HPDE6-E6E7 (cell line): ENCODE measurements around the gene PRR14L.
"Not testable (repeated sequence)": the region's sequence is repeated elsewhere in the genome, so short reads cannot be mapped to it uniquely, and the experiment has no call there.

Experiments used
- DNase-seq: peaks from one replicate; pipeline ENCODE4 v3.0.0; 2011; ENCODE audit warnings: missing footprints; ENCODE audit errors: extremely low spot score

PRR14L gene

GRCh38 chr22:31749636-31750364 is at the start of gene PRR14L:
Gene PRR14L (minus strand): TSS chr22:31750132. CDS start chr22:31738860, 11,272 bp downstream.
- DNase-seq, result peak; percentile 86

GRCh38 chr22:31799358-31799757 is 49.4 kb upstream of the PRR14L start:
- not testable (repeated sequence) for DNase-seq

- DNase-seq, result no peak
Observed at GRCh38 chr22:31790240-31790639, 40.3 kb upstream of the PRR14L start.

- no peak for DNase-seq
Observed at GRCh38 chr22:31789803-31790202, 39.9 kb upstream of the PRR14L start.

- peak; percentile 35 for DNase-seq
Observed at GRCh38 chr22:31776231-31776630, 26.3 kb upstream of the PRR14L start.

- no peak for DNase-seq
Observed at GRCh38 chr22:31773416-31773815, 23.5 kb upstream of the PRR14L start.

GRCh38 chr22:31768422-31769059 is 18.6 kb upstream of the PRR14L start:
- DNase-seq, result no peak

GRCh38 chr22:31764785-31765184 is 14.9 kb upstream of the PRR14L start:
- DNase-seq, result no peak

GRCh38 chr22:31758860-31759259 is 8.9 kb upstream of the PRR14L start:
- DNase-seq, result not testable (repeated sequence)

- no peak for DNase-seq
Observed at GRCh38 chr22:31757265-31757664, 7.3 kb upstream of the PRR14L start.

- DNase-seq, result no peak
Observed at GRCh38 chr22:31754813-31755212, 4.9 kb upstream of the PRR14L start.

GRCh38 chr22:31753634-31754501 is 3.9 kb upstream of the PRR14L start, which contains the start of gene DEPDC5:
Gene DEPDC5 (plus strand): TSS chr22:31754019. CDS start chr22:31754922, 903 bp downstream.
- DNase-seq, result peak; percentile 91

- no peak for DNase-seq
Observed at GRCh38 chr22:31753005-31753633, 3.2 kb upstream of the PRR14L start.

- no peak for DNase-seq
Observed at GRCh38 chr22:31752096-31752847, 2.3 kb upstream of the PRR14L start.

GRCh38 chr22:31750365-31751284 is 693 bp upstream of the PRR14L start:
- DNase-seq, result no peak

- no peak for DNase-seq
Observed at GRCh38 chr22:31748490-31748889, 1.4 kb downstream of the PRR14L start.

- DNase-seq, result no peak
Observed at GRCh38 chr22:31747441-31747840, 2.5 kb downstream of the PRR14L start.

GRCh38 chr22:31743871-31744270 is 6.1 kb downstream of the PRR14L start:
- DNase-seq, result no peak

- no peak for DNase-seq
Observed at GRCh38 chr22:31742682-31743081, 7.2 kb downstream of the PRR14L start.

- no peak for DNase-seq
Observed at GRCh38 chr22:31742115-31742514, 7.8 kb downstream of the PRR14L start.
